ENCODE results near the gene TTLL12.

GRCh38 chr22:43191831-43192230, 4.9 kb upstream of the TTLL12 start:
- TF ChIP-seq EZH2phosphoT487 (IDR thresholded peaks at IDR 0.05; ENCODE audit: low read length), result no peak
- no peak for TF ChIP-seq CTCF (IDR thresholded peaks at IDR 0.05; ENCODE audit: low read length)
- TF ChIP-seq EZH2 (optimal IDR thresholded peaks at IDR 0.05; ENCODE audit: low read depth, low read length), result no peak
